ENCODE results near the gene ABCC8.

ABCC8 gene

DNA sequence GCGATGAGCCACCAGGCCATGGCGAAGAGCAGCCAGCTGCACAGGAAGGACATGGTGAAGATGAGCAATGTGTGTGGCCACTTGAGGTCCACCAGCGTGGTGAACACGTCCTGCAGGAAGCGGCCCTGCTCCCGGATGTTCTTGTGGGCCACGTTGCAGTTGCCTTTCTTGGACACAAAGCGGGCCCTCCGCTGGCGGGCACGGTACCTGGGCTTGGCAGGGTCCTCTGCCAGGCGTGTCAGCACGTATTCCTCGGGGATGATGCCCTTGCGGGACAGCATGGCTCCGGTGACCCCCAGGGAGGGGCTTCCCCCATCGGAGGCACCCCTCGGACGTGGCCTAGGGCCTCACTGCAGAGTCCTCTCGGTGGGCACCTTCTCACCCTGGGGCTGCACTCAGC is 88.8 kb downstream of the ABCC8 start:
- DNase-seq (ENCODE audit: low read depth in 2 of 2): no peak

DNA sequence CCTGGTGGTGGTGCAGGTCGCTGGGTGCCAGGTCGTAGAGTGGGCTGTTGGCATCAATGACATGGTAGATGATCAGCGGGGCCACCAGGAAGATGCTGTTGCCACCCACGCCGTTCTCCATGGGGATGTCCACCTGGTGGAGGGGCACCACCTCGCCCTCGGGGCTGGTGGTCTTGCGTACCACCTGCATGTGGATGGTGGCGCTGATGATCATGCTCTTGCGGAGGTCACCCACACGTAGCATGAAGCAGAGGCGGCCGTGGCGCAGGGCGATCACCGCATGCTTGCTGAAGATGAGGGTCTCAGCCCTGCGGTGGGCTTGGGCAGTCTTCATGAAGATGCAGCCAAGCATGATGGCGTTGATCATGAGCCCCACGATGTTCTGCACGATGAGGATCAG is 89.4 kb downstream of the ABCC8 start:
- no peak for DNase-seq (ENCODE audit: low read depth in 2 of 2)

DNA sequence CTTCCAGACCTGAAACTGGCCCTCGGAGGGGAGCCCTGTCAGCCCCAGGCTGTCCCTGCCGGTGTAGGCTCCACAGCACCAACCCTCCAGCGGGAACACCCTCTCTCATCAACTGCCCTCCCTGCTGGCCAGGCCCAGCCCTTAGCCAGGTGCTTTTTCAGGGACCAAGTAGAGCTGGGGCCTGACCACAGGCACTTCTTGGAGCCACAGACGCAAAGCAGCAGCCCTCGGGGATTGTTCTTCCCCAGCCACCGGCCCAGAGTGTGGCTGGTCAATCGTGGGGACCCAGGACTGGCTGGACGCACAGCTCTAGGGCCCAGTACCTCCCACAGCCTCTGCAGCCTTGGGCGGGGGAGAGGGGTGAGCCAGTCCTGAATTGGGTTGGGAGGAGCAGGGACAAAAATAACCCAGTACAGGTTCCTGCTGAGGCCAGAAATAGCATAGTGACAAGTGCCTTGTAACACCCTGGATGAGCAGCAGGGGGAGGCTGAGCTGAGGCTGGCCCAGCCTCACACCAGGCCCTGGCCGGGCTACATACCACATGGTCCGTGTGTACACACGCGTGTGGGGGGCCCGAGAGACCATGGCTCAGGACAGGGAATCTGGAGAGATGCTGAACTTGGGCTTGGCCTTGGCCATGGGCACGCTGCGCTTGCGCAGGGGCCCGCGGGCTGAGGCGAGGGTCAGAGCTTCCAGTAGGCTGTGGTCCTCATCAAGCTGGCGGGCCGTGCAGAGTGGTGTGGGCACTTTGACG is 90.1 kb downstream of the ABCC8 start:
- DNase-seq (ENCODE audit: low read depth in 2 of 2): peak; percentile 23 to 39

DNA sequence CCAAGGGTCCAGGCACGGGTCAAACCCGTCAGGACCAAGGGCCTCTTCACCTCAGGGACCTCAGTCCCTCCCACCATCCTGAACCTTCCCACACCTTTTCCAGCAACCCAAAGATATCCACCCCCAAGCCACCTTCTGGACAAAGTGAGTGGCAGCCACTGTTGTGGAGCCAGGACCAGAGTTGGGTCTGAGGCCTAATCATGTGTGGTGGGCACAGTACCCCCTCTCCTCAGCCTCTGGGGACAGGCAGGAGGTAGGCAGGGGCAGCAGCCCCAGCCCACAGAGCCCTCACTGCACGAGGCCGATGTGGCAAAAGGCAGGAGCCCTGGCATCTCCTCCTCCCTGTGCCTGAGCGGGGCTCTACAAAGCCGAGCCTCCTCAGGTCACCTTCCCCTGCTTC is 90.7 kb downstream of the ABCC8 start:
- DNase-seq (ENCODE audit: low read depth in 2 of 2): no peak

DNA sequence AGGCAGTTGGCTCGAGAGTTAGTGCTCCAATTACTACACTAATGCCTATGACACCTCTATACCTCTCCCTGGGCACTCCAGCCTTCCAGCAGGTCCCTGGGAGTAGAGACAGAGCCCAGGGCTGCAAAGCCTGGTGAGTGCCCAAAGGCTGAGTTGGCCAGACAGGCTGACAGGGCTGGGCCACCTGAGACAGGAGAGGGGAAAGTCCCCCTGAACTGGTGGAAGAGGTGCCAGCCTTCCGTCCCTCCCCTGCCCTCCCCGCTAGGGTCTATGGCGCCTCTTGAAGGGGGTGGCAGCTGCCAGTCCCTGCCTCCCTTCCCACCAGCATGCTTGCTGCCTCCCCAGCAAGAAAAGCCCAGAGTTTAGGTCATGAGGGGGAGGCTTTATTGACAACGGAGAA is 91.2 kb downstream of the ABCC8 start:
- DNase-seq (ENCODE audit: low read depth in 2 of 2): no peak

DNA sequence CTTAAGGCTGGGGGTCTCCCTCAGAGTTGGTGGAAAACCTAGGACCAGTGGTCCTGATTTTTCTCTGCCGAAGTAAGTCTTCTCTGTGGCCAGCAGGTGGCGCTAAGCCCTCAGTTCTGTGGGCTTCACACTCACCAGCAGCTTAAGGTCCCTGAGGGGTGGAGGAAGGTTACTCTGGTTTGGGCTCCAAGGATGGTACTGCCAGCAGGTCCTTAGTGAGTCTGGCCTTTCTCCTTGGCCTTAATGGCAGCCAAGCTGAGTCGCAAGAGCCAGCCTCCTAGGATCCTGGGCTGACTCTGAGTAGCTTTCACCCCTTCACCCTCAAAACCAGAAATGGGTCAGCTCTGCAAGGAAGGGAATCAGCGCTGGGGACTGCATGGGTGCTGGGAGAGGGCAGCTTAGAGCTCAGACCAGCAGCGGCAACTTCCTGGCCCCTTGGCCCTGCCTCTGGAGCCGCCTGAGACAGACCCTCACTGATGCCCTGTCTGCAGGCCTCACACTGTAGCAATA is 92.6 kb downstream of the ABCC8 start:
- DNase-seq (ENCODE audit: low read depth in 2 of 2): peak; percentile 68 to 75

DNA sequence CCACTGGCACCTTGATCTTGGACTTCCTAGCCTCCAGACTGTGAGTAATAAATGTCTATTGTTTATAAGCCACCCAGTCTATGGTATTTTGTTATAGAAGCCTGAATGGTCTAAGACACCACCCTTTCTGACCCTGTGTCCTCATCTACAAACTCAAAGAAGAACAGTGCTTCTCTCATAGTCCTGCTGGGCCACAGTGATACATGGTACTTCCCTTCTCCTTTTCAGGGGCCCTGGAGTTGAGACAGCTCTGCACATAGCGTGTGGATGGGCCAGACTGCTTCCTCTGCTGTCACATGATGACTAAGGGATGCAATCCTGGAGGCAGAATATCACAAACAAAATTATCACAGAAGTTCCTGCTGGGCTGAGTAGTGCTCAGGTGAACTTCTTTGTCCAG is 93.2 kb downstream of the ABCC8 start:
- DNase-seq (ENCODE audit: low read depth in 2 of 2): no peak

DNA sequence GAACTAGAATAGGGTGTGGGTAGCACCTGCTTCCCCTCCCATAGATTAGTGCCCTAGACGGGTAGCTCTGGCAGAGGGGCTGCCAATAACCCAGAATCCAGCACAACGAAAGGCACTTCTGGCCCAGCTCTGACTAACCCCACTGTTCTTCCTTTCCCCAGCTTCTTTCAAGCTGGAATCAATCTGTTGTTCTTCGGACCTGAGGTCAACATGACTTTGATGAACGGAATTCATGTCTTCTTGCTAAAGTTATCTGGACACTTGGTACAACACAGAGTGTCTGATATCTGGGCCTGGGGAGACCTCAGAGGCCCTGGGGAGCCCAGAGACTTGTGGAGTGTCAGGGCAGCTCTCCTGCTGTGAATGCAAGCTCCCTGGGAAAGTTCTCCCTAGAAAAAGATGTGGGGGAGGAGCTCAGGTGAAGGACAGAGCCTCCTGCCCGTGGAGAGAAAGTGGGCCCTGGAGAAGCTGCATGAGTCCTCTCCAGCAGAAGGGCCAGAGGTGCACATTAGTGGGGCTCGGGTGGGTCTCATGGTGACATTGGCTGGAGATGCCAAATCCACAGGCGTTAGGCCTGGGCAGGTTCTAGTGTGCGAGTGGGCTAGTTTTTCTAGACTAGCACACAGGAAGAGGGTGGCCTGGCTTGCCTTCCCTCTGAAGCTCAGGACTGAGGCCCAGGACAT is 94.5 kb downstream of the ABCC8 start:
- DNase-seq (ENCODE audit: low read depth in 2 of 2): no peak

DNA sequence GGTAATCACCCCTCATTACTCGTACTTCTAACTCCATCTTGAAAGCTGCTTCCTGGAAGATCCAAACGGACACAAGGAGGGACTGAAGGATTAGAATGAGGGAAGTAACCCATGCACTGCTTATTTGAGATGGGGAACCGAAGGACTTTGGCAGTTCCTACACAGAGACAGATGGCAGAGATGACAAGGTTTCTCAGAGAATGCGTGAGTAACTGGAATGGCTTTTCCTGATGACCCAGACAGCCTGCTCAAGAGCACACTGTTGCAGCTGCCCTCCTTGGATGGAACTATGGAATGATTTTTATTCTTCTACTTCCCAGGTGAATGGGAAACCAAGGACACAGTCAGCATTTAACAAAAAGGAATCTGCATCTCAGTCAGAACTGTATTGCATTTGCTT is 95.5 kb downstream of the ABCC8 start:
- DNase-seq (ENCODE audit: low read depth in 2 of 2): no peak

DNA sequence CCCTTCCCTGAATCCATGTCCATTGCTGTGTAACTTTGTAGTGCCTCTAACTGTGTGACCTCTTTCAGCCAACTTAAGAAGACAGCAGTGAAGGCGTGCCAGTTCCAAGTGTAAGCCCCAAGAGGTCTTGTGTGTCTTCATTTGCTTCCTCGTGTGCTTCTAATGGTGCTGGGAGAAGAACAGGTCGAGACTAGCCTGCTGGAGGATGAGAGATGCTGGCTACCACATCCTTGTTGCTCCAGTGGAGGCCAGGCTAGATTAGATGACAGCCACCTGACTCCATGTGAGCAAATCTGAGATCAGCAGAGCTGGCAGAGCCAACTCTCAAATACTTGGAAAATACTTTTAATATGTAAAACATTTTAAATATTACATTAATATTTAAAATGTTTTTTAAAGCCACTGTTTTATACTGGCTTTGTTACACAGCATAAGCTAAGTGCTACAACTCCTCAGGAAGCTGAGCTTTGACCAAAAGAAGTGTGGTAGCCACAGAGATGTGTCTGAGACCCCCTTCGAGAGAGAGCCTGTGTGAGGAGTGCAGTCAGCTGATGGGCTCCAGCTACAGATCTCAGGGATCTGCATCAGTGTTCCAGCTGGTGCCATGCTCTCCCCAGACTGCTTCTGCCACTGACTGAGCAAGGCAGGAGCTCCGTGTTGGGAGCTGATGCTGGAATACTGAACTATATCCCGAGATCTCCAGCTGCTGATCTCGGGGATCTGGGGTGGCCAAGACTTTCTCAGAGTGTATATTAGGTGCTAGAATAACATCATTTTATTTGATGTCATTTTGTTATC is 97.1 kb downstream of the ABCC8 start:
- no peak for DNase-seq (ENCODE audit: low read depth in 2 of 2)

DNA sequence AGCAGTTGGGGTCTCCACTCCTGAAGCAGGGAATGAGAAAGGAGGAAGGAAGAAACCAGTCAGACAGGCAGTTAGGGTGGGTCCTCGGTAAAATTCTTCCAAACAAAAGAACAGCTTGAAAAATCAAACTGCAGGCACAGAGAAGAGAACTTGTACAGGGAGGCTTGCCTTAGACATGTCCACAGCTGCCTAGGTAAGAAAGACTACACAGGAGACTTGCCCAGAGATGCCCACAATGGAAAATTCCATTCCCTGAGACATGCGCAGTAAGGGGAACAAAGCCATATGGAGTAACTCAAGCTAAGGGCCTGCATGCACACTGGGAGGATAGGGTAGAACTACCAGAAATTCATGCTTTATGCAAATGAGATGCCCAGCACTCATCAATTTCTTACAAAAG is 98.0 kb downstream of the ABCC8 start:
- DNase-seq (ENCODE audit: low read depth in 2 of 2): no peak

DNA sequence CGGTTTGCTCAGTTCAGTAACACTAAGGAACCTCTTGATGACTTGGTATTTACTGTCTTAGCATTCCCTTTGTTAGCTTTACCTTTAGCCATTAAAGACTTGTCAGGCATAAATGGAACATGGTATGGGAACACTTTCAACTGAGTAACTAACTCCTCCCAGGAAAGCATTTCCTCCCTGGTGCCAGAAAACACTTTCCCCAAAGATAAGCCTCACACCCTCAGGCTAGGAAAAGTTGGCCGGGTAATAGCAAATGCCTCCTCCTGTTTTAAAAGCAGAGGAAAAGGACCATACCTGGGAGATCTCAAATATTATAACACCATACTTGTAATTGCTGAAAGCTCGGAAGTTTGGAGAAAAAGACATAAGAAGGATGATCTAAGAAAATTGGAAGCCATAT is 100.2 kb downstream of the ABCC8 start:
- no peak for DNase-seq (ENCODE audit: low read depth in 2 of 2)

DNA sequence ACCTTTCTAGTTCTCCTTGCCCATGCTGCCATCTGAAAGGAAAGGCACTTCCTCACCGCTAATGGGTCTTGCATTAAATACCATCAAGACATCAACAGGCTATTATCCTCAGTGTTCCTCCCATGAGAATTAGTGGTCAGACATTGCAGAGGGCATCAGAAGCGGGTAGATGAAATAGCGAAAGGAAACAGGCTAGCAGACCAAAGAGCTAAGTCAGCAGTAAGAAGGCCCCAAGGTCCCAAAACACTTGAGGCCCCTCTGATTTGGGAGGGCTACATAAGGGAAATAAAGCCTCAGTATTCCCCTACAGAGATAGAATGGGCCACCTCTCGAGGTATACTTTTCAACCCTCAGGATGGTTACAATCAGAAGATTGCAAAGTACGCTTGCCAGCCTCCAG is 101.1 kb downstream of the ABCC8 start:
- no peak for DNase-seq (ENCODE audit: low read depth in 2 of 2)

DNA sequence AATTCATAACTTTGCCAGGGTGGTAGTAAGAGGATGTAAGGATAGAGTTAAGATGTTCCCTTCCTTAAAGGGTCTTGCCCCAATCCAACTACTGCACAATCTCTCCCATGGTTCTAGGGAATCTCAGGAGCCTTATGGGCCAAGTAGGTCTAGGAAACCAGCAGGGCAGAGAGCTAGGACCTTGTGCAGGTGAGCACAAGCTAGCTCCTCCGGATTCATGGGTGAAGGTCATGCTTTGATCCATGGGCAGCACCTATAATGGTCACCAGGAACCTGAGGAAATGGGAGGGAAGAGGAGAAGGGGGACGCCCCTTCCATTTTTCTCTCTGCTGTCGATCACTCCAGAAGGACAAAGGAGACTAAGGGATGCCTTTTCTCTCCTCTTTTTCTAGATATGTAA is 105.0 kb downstream of the ABCC8 start:
- DNase-seq (ENCODE audit: low read depth in 2 of 2): no peak

DNA sequence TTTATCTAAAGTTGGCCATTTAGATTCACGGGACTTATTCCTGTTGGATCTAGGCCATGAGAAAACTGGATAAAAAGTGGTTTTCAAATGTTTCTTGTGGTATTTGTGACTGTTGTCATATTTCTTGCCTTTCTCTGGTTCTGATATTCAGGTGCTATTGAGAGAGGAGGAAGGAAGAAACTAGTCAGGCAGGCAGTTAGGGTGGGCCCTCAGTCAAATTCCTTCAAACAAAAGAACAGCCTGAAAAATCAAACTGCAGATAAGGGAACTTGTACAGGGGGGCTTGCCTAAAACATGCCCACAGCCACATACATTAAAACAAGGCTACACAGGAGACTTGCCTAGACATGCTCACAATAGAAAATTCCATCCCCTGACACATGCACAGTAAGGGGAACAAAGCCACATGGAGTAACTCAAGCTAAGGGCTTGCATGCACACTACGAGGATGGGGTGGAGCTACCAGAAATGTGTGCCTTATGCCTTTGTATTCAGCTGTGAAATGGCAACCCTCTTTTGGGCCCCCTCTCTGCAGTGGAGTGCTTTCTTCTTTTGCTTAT is 106.9 kb downstream of the ABCC8 start:
- DNase-seq (ENCODE audit: low read depth in 2 of 2): no peak

DNA sequence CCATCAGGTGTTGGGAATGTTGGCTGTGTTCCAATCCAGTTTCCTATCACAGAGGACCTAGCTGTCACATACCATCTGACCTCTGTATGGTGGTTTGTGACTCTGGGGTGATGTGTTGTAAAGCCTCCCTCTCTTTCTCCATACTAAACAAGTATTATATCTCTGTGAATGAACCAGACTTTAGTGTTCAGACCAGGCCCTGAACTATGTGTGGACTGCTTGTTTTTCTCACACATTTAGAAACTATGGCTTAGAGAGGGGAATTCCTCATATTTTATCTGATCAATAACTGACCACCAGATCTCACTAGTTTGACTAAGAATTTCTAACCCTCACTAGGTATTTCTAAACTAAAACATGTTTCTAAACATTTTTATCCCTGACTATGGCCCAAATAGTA is 107.6 kb downstream of the ABCC8 start:
- DNase-seq (ENCODE audit: low read depth in 2 of 2): no peak

DNA sequence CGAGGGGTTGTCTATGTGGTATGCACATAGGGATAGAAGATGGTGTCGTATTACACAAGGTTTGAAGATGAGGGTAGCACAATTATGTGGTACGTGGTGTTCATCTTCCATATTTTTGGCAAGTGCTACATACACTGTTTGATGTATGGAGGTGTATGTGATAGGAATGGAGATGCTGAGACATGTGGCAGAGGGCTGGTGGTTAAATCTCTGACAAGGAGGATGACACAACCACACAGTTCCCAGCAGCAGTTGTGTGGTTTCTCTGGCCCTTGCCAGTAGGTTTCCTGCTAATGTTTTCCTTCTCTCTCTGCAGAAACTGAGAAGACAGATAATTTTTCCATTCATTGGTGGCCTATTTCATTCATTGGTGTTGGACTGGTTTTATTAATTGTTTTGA is 108.1 kb downstream of the ABCC8 start:
- no peak for DNase-seq (ENCODE audit: low read depth in 2 of 2)

DNA sequence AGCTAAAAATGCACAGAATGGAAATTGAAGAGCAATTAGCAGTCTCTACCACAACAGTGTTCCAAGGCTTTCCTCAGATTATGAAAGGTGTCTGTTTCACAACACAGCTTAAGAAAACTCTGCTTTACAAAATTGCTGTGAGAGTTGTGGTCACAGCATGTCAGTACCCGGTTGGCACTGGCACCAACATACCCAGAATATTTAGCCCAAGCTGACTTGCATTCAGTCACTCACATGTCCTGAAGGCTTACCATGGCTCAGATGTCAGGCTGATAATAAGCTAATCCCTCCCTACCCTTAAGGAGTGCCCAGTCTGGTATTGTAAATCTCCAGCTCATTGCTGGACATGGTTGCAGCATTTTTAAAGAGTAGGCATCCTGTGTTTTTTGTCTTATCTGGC is 110.2 kb downstream of the ABCC8 start:
- no peak for DNase-seq (ENCODE audit: low read depth in 2 of 2)

DNA sequence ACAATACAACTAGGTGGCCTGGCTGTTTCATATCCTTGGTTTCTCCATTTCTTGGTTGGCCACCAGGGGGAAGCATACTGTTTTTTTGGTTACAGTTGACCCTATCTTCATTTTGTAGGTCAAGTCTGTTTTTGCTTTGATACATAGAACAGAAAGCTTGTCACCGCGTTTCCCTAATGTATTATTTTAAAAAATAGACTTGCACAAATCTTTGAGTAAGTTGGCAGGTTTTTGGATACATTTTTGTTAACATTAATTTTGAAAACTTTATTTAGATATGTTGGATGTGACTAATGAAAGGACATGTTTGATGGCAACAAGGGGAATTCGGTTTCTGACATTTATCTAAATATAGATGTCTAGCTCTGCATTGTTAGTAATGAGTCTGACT is 122.0 kb downstream of the ABCC8 start:
- DNase-seq (ENCODE audit: low read depth in 2 of 2): peak; percentile 49 to 67

DNA sequence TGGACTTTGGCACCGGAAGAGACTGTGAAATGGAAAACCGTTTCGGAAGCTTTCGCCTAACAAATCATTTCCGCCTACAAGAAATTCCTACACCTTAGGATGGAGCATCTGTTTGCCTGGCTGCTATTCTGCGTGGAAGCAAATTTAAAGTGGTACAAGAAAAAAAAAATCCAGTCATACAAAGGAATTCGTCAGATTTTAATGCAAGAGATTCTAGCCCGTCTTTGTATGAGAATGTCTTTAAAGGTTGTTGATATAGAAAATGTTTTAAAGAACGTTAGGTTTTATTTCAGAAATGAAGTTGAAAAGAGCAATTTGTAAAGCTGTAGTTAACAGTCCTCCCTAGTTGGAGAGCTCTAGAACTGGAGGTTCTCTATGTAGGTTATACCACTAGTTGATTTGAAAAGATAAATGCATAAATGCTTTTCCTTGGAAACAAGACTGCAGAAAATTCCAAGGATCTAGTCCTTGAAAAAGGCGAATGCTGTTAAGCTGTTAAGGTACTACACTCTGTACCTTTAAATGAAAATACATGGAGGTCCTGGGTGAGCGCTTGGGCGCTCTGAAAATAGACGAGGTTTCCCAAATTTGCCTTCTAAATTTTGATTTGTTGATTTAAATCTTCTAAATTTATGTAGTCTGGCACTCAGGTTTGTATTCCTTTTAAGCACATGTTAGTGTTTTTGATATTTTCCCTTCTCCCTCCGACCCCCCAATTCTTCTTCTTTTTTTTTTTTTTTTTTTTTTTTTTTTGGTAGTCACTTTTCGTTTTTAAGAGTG is 122.6 kb downstream of the ABCC8 start:
- DNase-seq (ENCODE audit: low read depth in 2 of 2): no peak
